ENCODE measurements around the gene ELAVL2. TPM values are rescaled to one million over a fixed set of nuclear protein-coding genes. Genes with fewer than 3 reads are reported as not detected.

Gene ELAVL2
- polyA plus RNA-seq, 2 of the 4 experiments (the other 2 are of a cell fraction), result 0.03 to 0.13 TPM

- no peak for TF ChIP-seq HOXB13 (CRISPR knock-in tag; IDR thresholded peaks at IDR 0.05; ENCODE audit: low read depth)
- TF ChIP-seq KDM1A (IDR thresholded peaks at IDR 0.05; ENCODE audit: low read depth), result no peak
- no peak for TF ChIP-seq ZNF302 (CRISPR knock-in tag; IDR thresholded peaks at IDR 0.05)
- no peak for TF ChIP-seq POLR2A (IDR thresholded peaks at IDR 0.05; ENCODE audit: low read length)
- no peak for TF ChIP-seq MYC (IDR thresholded peaks at IDR 0.05; ENCODE audit: borderline replicate concordance, low read length)
- TF ChIP-seq ZC3H11A (IDR thresholded peaks at IDR 0.05), result no peak
- TF ChIP-seq PBX3 (IDR thresholded peaks at IDR 0.05), result no peak
- TF ChIP-seq POLR2AphosphoS2 (conservative IDR thresholded peaks at IDR 0.05; ENCODE audit: low read length), result no peak
- TF ChIP-seq USF2 (IDR thresholded peaks at IDR 0.05), result no peak
- TF ChIP-seq FOSL2 (IDR thresholded peaks at IDR 0.05), result no peak
- TF ChIP-seq FOSL2 (CRISPR knock-in tag; IDR thresholded peaks at IDR 0.05), result no peak
- no peak for TF ChIP-seq ELK1 (IDR thresholded peaks at IDR 0.05; ENCODE audit: low read depth, low read length)
- TF ChIP-seq BHLHE40 (IDR thresholded peaks at IDR 0.05; ENCODE audit: low read depth, low read length), result no peak
- no peak for TF ChIP-seq FOXS1 (CRISPR knock-in tag; IDR thresholded peaks at IDR 0.05)
- no peak for TF ChIP-seq HOXB5 (CRISPR knock-in tag; IDR thresholded peaks at IDR 0.05)
- FAIRE-seq (no peak), ATAC-seq (no peak), DNase-seq (ENCODE audit: low read depth in 1 of 2, low spot score in 1 of 2) (no peak)
- POLR2A ChIA-PET, result no interaction called here
- no peak overlapping the region for H3K27ac ChIP-seq
- H3K4me2 ChIP-seq, result no peak overlapping the region
- CTCF ChIA-PET, result interaction anchor here (1.0 kb wide), 1 partner anchor 11 kb away, joined by 3 read pairs; the partner anchor contains the start of gene ELAVL2
- no peaks in the 10 kb centered on the region for H3K4me1 ChIP-seq
- no peaks in the 10 kb centered on the region for H3K9me3 ChIP-seq
- H3K4me3 ChIP-seq, result no peak overlapping the region
- WGBS (ENCODE audit: missing lambda C conversion rate), result 14% methylated on average over 5 of the region's 5 CpGs
Measured at GRCh38 chr9:23837038-23837437, 11.0 kb upstream of the ELAVL2 start.

GRCh38 chr9:23830929-23831730 is 5.1 kb upstream of the ELAVL2 start:
- Histone ChIP-seq H3K4me2 (no peak overlapping the region), H3K27ac (no peak overlapping the region), H3K4me1 (no peaks in the 10 kb centered on the region), H3K4me3 (no peak overlapping the region), H3K9me3 (no peaks in the 10 kb centered on the region)
- ChIA-PET POLR2A (no interaction called here), CTCF (no interaction called here)
- no peak for ATAC-seq
- TF ChIP-seq EHMT2 (IDR thresholded peaks at IDR 0.05; ENCODE audit: low read depth), result no peak
- DNase-seq (ENCODE audit: low read depth in 1 of 2, low spot score in 1 of 2), result no peak
- WGBS (ENCODE audit: missing lambda C conversion rate), result 13% methylated on average over 28 of the region's 28 CpGs
- no peak for FAIRE-seq

GRCh38 chr9:23830476-23830805 is 4.4 kb upstream of the ELAVL2 start:
- POLR2A ChIA-PET, result no interaction called here
- CTCF ChIA-PET, result no interaction called here
- no peak overlapping the region for H3K27ac ChIP-seq
- FAIRE-seq, result no peak
- no peak for ATAC-seq
- H3K4me3 ChIP-seq, result no peak overlapping the region
- 42% methylated on average over 5 of the region's 5 CpGs for WGBS (ENCODE audit: missing lambda C conversion rate)
- H3K4me1 ChIP-seq, result no peaks in the 10 kb centered on the region
- no peak for DNase-seq (ENCODE audit: low read depth in 1 of 2, low spot score in 1 of 2)
- H3K9me3 ChIP-seq, result no peaks in the 10 kb centered on the region
- H3K4me2 ChIP-seq, result no peak overlapping the region
- TF ChIP-seq REST (IDR thresholded peaks at IDR 0.05), result no peak
